Neural progenitor cell (in vitro differentiated cells): ENCODE measurements around the gene ARV1. TPM values are rescaled to one million over a fixed set of nuclear protein-coding genes. Genes with fewer than 3 reads are reported as not detected.
"Not testable (repeated sequence)": the region's sequence is repeated elsewhere in the genome, so short reads cannot be mapped to it uniquely, and the experiment has no call there.

Experiments used
- DNase-seq: peaks from one replicate; pipeline ENCODE4 v3.0.0-alpha.2; 2016; ENCODE audit warnings: low spot score
- H2AFZ ChIP-seq: fragments of 200-600 bp; sonication (generic); replicated peaks from 2 replicates; pipeline ENCODE4 v1.6.1; 2016; ENCODE audit warnings: antibody characterized with exemption
- H3F3A ChIP-seq: fragments of 200-600 bp; sonication (generic); 2 replicates; pipeline ENCODE4 v1.6.1; 2016; ENCODE audit warnings: antibody characterized with exemption, low read depth
- H3K27ac ChIP-seq: fragments of 200-600 bp; sonication (generic); 2 replicates; pipeline ENCODE4 v1.5.1; 2016; ENCODE audit warnings: mild to moderate bottlenecking
- H3K27me3 ChIP-seq: fragments of 200-600 bp; sonication (generic); 2 replicates; pipeline ENCODE4 v1.6.1; 2016; ENCODE audit warnings: mild to moderate bottlenecking, moderate library complexity
- H3K36me3 ChIP-seq: fragments of 200-600 bp; sonication (generic); 2 replicates; pipeline ENCODE4 v1.5.1; 2016
- H3K4me1 ChIP-seq: fragments of 200-600 bp; sonication (generic); 2 replicates; pipeline ENCODE4 v1.6.1; 2016; ENCODE audit warnings: mixed run types
- H3K4me2 ChIP-seq: fragments of 200-600 bp; sonication (generic); 2 replicates; pipeline ENCODE4 v1.6.1; 2016
- H3K4me3 ChIP-seq: fragments of 200-600 bp; sonication (generic); 2 replicates; pipeline ENCODE4 v1.5.1; 2016
- H3K79me2 ChIP-seq: fragments of 200-600 bp; sonication (generic); 2 replicates; pipeline ENCODE4 v1.6.1; 2016; ENCODE audit warnings: low read depth
- H3K9ac ChIP-seq: fragments of 200-600 bp; sonication (generic); 2 replicates; pipeline ENCODE4 v1.6.1; 2016
- H3K9me3 ChIP-seq: fragments of 200-600 bp; sonication (generic); 2 replicates; pipeline ENCODE4 v1.5.1; 2016; ENCODE audit warnings: low read depth
- H4K20me1 ChIP-seq: fragments of 200-600 bp; sonication (generic); 2 replicates; pipeline ENCODE4 v1.6.1; 2016; ENCODE audit warnings: low read depth
- H3K27ac Mint-ChIP-seq: 3 replicates; pipeline ENCODE4 v1.8.0; 2021; ENCODE audit warnings: mixed read lengths
- H3K27me3 Mint-ChIP-seq: 2 replicates; pipeline ENCODE4 v1.8.0; 2022; ENCODE audit warnings: low read depth, mild to moderate bottlenecking, inconsistent platforms, moderate library complexity, mixed read lengths; ENCODE audit not compliant: insufficient read depth
- H3K36me3 Mint-ChIP-seq: 3 replicates; pipeline ENCODE4 v1.8.0; 2021; ENCODE audit warnings: mixed read lengths
- H3K4me1 Mint-ChIP-seq: 3 replicates; pipeline ENCODE4 v1.8.0; 2021; ENCODE audit warnings: mixed read lengths
- H3K4me3 Mint-ChIP-seq: 3 replicates; pipeline ENCODE4 v1.8.0; 2021; ENCODE audit warnings: mild to moderate bottlenecking, moderate library complexity, mixed read lengths
- H3K9me3 Mint-ChIP-seq: 3 replicates; pipeline ENCODE4 v1.8.0; 2020; ENCODE audit warnings: mixed read lengths
- EZH2 ChIP-seq: fragments of 200-600 bp; sonication (generic); IDR thresholded peaks from 2 replicates; pipeline ENCODE4 v1.6.1; 2017; ENCODE audit warnings: antibody characterized with exemption, mild to moderate bottlenecking, moderate library complexity
- EZH2phosphoT487 ChIP-seq: fragments of 200-600 bp; sonication (generic); IDR thresholded peaks from 2 replicates; pipeline ENCODE4 v1.6.1; 2017; ENCODE audit warnings: antibody characterized with exemption
- total RNA-seq: library from RNA; depleted of rRNA; stranded (reverse); fragments of >200 nt; gene quantifications from 2 replicates; pipeline ENCODE4 v1.2.3, GENCODE V29; 2015; ENCODE audit warnings: low replicate concordance
- TF ChIP-seq, protein P1 (sequence below): fragments of 200-600 bp; sonication (generic); IDR thresholded peaks from 2 replicates; pipeline ENCODE4 v1.5.1; 2017; ENCODE audit warnings: antibody characterized with exemption, mild to moderate bottlenecking

ARV1 gene
- total RNA-seq, 1 donor from 2014 or later: 23.3 TPM

DNA sequence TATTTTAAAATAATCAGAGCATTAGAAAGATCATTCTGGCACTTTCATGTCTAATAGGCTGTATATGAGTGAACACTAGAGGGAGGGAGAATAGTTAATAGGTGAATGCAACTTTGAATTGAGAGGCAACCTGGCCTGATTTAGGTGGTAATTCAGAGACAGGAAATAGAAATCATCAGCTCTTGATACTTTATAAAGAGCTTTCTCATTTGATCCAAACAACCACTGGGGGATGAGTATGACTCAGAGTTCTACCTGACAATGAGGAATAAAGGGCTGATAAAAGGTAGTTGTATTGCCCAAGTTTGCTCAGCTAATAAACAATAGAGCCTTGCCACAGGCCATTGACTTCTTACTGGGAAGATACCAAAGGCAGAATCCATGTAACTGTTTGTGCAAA is 66.4 kb downstream of the ARV1 start:
- H3K36me3 ChIP-seq: no peaks in the 10 kb centered on the region
- Mint-ChIP-seq H3K27ac (no peak overlapping the region), H3K4me1 (peaks cover 4% of the 10 kb centered on the region), H3K27me3 (peaks cover 29% of the 10 kb centered on the region), H3K9me3 (peaks cover 14% of the 10 kb centered on the region), H3K4me3 (no peak overlapping the region), H3K36me3 (no peaks in the 10 kb centered on the region)
- no peaks in the 10 kb centered on the region for H3K79me2 ChIP-seq
- TF ChIP-seq, protein P1, sequence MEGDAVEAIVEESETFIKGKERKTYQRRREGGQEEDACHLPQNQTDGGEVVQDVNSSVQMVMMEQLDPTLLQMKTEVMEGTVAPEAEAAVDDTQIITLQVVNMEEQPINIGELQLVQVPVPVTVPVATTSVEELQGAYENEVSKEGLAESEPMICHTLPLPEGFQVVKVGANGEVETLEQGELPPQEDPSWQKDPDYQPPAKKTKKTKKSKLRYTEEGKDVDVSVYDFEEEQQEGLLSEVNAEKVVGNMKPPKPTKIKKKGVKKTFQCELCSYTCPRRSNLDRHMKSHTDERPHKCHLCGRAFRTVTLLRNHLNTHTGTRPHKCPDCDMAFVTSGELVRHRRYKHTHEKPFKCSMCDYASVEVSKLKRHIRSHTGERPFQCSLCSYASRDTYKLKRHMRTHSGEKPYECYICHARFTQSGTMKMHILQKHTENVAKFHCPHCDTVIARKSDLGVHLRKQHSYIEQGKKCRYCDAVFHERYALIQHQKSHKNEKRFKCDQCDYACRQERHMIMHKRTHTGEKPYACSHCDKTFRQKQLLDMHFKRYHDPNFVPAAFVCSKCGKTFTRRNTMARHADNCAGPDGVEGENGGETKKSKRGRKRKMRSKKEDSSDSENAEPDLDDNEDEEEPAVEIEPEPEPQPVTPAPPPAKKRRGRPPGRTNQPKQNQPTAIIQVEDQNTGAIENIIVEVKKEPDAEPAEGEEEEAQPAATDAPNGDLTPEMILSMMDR: no peak
- TF ChIP-seq EZH2 (no peak), EZH2phosphoT487 (no peak)
- H3K27ac ChIP-seq: no peak overlapping the region
- peaks cover 3% of the 10 kb centered on the region for H3K4me1 ChIP-seq
- no peak overlapping the region for H3K9ac ChIP-seq
- no peak overlapping the region for H3K4me3 ChIP-seq
- H3F3A ChIP-seq: peaks cover 9% of the 10 kb centered on the region
- H3K9me3 ChIP-seq: no peaks in the 10 kb centered on the region
- H3K27me3 ChIP-seq: peaks cover 100% of the 10 kb centered on the region
- no peak overlapping the region for H2AFZ ChIP-seq
- no peaks in the 10 kb centered on the region for H4K20me1 ChIP-seq
- no peak for DNase-seq
- no peak overlapping the region for H3K4me2 ChIP-seq

DNA sequence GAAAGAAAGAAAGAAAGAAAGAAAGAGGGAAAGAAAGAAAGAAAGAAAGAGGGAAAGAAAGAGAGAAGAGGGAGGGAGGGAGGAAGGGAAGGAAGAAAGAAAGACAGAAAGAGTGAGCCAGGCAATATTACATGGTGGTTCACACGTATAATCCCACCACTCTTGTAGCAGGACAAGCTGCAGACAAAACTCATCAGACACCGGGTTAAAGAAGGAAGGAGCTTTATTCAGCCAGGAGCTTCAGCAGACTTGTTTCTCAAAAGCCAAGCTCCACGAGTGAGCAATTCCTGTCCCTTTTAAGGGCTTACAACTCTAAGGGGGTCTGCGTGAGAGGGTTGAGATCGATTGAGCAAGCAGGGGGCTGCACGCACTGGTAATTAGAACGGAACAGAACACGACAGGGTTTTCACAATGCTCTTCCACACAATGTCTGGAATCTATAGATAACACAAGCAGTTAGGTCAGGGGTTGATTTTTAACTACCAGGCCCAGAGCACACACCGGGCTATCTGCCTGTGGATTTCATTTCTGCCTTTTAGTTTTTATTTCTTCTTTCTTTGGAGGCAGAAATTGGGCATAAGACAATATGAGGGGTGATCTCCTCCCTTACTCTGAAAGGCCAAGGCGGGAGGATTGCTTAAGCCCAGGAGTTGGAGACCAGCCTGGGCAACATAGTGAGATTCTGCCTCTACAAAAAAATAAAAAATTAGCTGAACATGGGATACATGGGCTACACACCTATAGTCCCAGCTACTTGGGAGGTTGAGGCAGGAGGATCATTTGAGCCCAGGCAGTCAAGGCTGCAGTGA is 67.2 kb downstream of the ARV1 start:
- H3K79me2 ChIP-seq, H4K20me1 ChIP-seq, H3K4me2 ChIP-seq, H2AFZ ChIP-seq, DNase-seq, H3K4me1 Mint-ChIP-seq, H3K27ac ChIP-seq, H3K9ac ChIP-seq, H3K36me3 Mint-ChIP-seq, H3K9me3 ChIP-seq, H3K27ac Mint-ChIP-seq, H3F3A ChIP-seq, H3K4me3 Mint-ChIP-seq, H3K36me3 ChIP-seq, H3K4me1 ChIP-seq, H3K4me3 ChIP-seq: not testable (repeated sequence)
- H3K27me3 ChIP-seq: peaks cover 100% of the 10 kb centered on the region
- Mint-ChIP-seq H3K9me3 (peaks cover 14% of the 10 kb centered on the region), H3K27me3 (peaks cover 28% of the 10 kb centered on the region)

DNA sequence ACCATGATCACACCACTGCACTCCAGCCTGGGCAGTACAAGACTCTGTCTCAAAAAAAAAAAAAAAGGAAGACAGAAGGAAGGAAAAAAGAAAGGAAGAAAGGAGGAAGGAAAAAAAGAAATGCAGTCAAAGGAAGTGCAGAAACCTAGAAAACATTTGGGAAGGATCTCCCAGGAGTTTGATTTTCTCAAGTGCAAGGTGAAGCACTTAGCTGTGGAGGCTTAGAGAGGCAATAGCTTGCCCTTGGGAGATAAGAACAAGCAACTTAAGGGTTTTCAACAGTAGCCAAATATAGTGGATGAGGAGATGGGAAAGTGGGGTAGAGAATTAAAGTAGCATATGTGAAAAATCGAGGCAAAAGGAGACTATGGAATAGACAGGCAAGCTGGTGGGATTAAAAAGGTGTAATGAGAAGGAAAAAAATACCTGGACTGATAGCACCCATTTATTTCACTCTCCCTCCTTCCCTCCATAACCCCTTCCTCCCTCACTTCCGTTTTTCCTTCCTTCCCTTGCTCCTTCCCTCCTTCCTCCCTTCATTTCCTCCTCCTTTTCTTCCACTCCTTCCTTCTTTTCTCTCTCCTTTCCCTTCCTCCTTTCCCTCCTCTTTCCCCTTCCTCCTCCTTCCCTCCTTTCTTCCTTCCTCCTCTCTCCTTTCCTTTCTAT is 68.0 kb downstream of the ARV1 start:
- TF ChIP-seq EZH2phosphoT487 (no peak), EZH2 (no peak)
- TF ChIP-seq, protein P1: no peak
- H3K27me3 Mint-ChIP-seq: peaks cover 24% of the 10 kb centered on the region

DNA sequence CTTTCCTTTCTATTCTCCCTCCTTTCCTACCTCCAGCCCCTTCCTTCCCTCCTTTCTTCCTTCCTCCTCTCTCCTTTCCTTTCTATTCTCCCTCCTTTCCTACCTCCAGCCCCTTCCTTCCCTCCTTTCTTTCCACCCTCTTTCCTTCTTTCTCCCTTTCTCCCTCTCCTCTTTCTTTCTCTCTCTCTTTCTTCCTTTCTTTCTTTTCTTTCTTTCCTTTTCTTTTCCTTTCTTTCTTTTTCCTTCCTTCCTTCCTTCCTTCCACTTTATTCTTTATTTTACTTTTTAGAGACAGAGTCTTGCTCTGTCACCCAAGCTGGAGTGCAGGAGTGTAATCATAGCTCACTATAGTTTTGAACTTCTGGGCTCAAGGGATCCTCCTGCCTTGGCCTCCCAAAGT is 68.6 kb downstream of the ARV1 start:
- H2AFZ ChIP-seq, H3K27ac ChIP-seq, H3F3A ChIP-seq, H3K9me3 ChIP-seq, H3K9ac ChIP-seq, H3K79me2 ChIP-seq, H3K4me1 Mint-ChIP-seq, H3K36me3 Mint-ChIP-seq, H3K4me3 ChIP-seq, H3K36me3 ChIP-seq, H3K27ac Mint-ChIP-seq, H4K20me1 ChIP-seq, DNase-seq, H3K4me3 Mint-ChIP-seq, H3K4me2 ChIP-seq, H3K4me1 ChIP-seq: not testable (repeated sequence)
- Mint-ChIP-seq H3K9me3 (peaks cover 14% of the 10 kb centered on the region), H3K27me3 (peaks cover 24% of the 10 kb centered on the region)
- peaks cover 91% of the 10 kb centered on the region for H3K27me3 ChIP-seq

More for the DNA sequence above, 68.0 kb downstream of the ARV1 start:
- DNase-seq: no peak
- no peak overlapping the region for H2AFZ ChIP-seq
- no peaks in the 10 kb centered on the region for H3K4me1 Mint-ChIP-seq
- no peak overlapping the region for H3K4me3 Mint-ChIP-seq
- H3K9me3 Mint-ChIP-seq: peaks cover 14% of the 10 kb centered on the region
- no peaks in the 10 kb centered on the region for H3K36me3 ChIP-seq
- no peak overlapping the region for H3K4me2 ChIP-seq
- no peak overlapping the region for H3K4me3 ChIP-seq
- no peak overlapping the region for H3K27ac Mint-ChIP-seq
- peaks cover 97% of the 10 kb centered on the region for H3K27me3 ChIP-seq
- no peak overlapping the region for H3K27ac ChIP-seq
- no peaks in the 10 kb centered on the region for H4K20me1 ChIP-seq
- no peaks in the 10 kb centered on the region for H3K36me3 Mint-ChIP-seq
- no peaks in the 10 kb centered on the region for H3K79me2 ChIP-seq
- no peaks in the 10 kb centered on the region for H3F3A ChIP-seq
- no peaks in the 10 kb centered on the region for H3K4me1 ChIP-seq
- H3K9me3 ChIP-seq: no peaks in the 10 kb centered on the region
- H3K9ac ChIP-seq: no peak overlapping the region

DNA sequence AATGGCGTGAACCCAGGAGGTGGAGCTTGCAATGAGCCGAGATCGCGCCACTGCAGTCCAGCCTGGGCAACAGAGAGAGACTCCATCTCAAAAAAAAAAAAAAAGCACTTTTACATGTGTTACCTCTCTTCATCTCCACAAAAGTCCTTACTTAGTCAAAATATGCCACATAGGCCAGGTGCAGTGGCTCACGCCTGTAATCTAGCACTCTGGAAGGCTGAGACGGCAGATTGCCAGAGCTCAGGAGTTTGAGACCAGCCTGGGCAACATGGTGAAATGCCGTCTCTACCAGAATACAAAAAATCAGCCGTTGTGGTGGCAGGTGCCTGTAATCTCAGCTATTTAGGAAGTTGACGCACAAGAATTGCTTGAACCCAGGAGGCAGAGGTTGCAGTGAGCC is 69.5 kb downstream of the ARV1 start:
- not testable (repeated sequence) for H3K9ac ChIP-seq, H3K4me3 ChIP-seq, H4K20me1 ChIP-seq, H3K79me2 ChIP-seq, H2AFZ ChIP-seq, H3F3A ChIP-seq, H3K4me1 ChIP-seq, DNase-seq, H3K9me3 ChIP-seq, H3K27ac ChIP-seq, H3K36me3 ChIP-seq, H3K4me2 ChIP-seq, H3K27ac Mint-ChIP-seq, H3K4me3 Mint-ChIP-seq, H3K4me1 Mint-ChIP-seq, H3K36me3 Mint-ChIP-seq
- Mint-ChIP-seq H3K9me3 (peaks cover 16% of the 10 kb centered on the region), H3K27me3 (peaks cover 24% of the 10 kb centered on the region)
- H3K27me3 ChIP-seq: peaks cover 91% of the 10 kb centered on the region
